IMR-90 (cell line): ENCODE data around the gene SLC44A1. TPM values are rescaled to one million over a fixed set of nuclear protein-coding genes. Genes with fewer than 3 reads are reported as not detected.

Source experiments
- ATAC-seq: fragments of 200-7000 bp; cut with Tn5 transposase; 2 replicates; pipeline ENCODE4 v1.9.1; 2020; ENCODE audit warnings: low read depth, mild to moderate bottlenecking, moderate library complexity
- BruUV-seq: library from RNA; stranded (reverse); fragments of 400-500 nt; replicated peaks from 2 replicates; lab custom pipeline; 2021; lab: Mats Ljungman, UMichigan
- CTCF ChIA-PET: fragments of 300-600 bp; formaldehyde crosslinking; extraction: SDS; loops from one replicate; lab custom pipeline; 2021; ENCODE audit warnings: antibody characterized with exemption; lab: Yijun Ruan, JAX
- POLR2A ChIA-PET: fragments of 300-600 bp; sonication (Branson Sonifier 250); formaldehyde crosslinking; loops from one replicate; lab custom pipeline; 2022; ENCODE audit warnings: antibody characterized with exemption; ENCODE audit not compliant: unreplicated experiment; lab: Charles Lee
- DNase-seq: peaks from one replicate; pipeline ENCODE4 v3.0.0; 2013
- H2AFZ ChIP-seq: replicated peaks from 2 replicates; pipeline ENCODE3; 2013; ENCODE audit warnings: low read length, mild to moderate bottlenecking; ENCODE audit not compliant: poor library complexity
- H2AK5ac ChIP-seq: 2 replicates; pipeline ENCODE4 v1.6.1; 2013; ENCODE audit warnings: low read depth, low read length, inconsistent platforms
- H2AK9ac ChIP-seq: replicated peaks from 2 replicates; pipeline ENCODE3; 2013; ENCODE audit warnings: mild to moderate bottlenecking, low read depth, low read length, moderate library complexity; ENCODE audit not compliant: poor library complexity
- H2BK120ac ChIP-seq: 2 replicates; pipeline ENCODE4 v1.6.1; 2013; ENCODE audit warnings: low read depth, low read length, inconsistent platforms
- H2BK15ac ChIP-seq: 3 replicates; pipeline ENCODE4 v1.6.1; 2013; ENCODE audit warnings: low read depth, low read length, inconsistent platforms
- H2BK20ac ChIP-seq: 2 replicates; pipeline ENCODE4 v1.6.1; 2013; ENCODE audit warnings: low read depth, mild to moderate bottlenecking, inconsistent platforms, low read length, moderate library complexity
- H2BK5ac ChIP-seq: 2 replicates; pipeline ENCODE4 v1.6.1; 2013; ENCODE audit warnings: mild to moderate bottlenecking, low read depth, low read length, inconsistent platforms; ENCODE audit not compliant: poor library complexity, severe bottlenecking
- H3K14ac ChIP-seq: replicated peaks from 2 replicates; pipeline ENCODE4 v1.6.1; 2013; ENCODE audit warnings: low read depth, low read length, inconsistent platforms
- H3K18ac ChIP-seq: 2 replicates; pipeline ENCODE4 v1.6.1; 2013; ENCODE audit warnings: low read depth, low read length, control low read depth
- H3K23ac ChIP-seq: 2 replicates; pipeline ENCODE4 v1.6.1; 2013; ENCODE audit warnings: low read depth, low read length, inconsistent platforms
- H3K27ac ChIP-seq: 2 replicates; pipeline ENCODE4 v1.5.1; 2013; ENCODE audit warnings: mild to moderate bottlenecking, control low read depth, low read length; ENCODE audit not compliant: insufficient read depth
- H3K27me3 ChIP-seq: 2 replicates; pipeline ENCODE4 v1.6.1; 2013; ENCODE audit warnings: low read length; ENCODE audit not compliant: control insufficient read depth, insufficient read depth
- H3K36me3 ChIP-seq: 2 replicates; pipeline ENCODE4 v1.6.1; 2013; ENCODE audit warnings: low read length, mixed read lengths; ENCODE audit not compliant: control insufficient read depth, insufficient read depth
- H3K4ac ChIP-seq: 2 replicates; pipeline ENCODE4 v1.6.1; 2013; ENCODE audit warnings: low read depth, low read length, inconsistent platforms
- H3K4me1 ChIP-seq: 2 replicates; pipeline ENCODE4 v1.6.1; 2013; ENCODE audit warnings: low read length, mixed read lengths; ENCODE audit not compliant: control insufficient read depth, insufficient read depth
- H3K4me2 ChIP-seq: 2 replicates; pipeline ENCODE4 v1.6.1; 2013; ENCODE audit warnings: low read depth, mild to moderate bottlenecking, control low read depth, low read length, moderate library complexity
- H3K4me3 ChIP-seq: 2 replicates; pipeline ENCODE4 v1.5.1; 2013; ENCODE audit warnings: low read depth, mild to moderate bottlenecking, control low read depth, low read length, moderate library complexity; ENCODE audit not compliant: insufficient read depth
- H3K56ac ChIP-seq: 2 replicates; pipeline ENCODE4 v1.6.1; 2013; ENCODE audit warnings: low read length, inconsistent platforms; ENCODE audit not compliant: insufficient read depth; ENCODE audit errors: extremely low read depth
- H3K79me1 ChIP-seq, 2 experiments: 2 replicates each; pipeline ENCODE4 v1.6.1; 2013; ENCODE audit warnings: low read length in 2 of 2, inconsistent platforms in 1 of 2, low read depth in 1 of 2
- H3K9ac ChIP-seq: 2 replicates; pipeline ENCODE4 v1.6.1; 2013; ENCODE audit warnings: low read depth, low read length, control low read depth
- H3K9me1 ChIP-seq: 2 replicates; pipeline ENCODE4 v1.6.1; 2013; ENCODE audit warnings: low read length, inconsistent platforms; ENCODE audit not compliant: insufficient read depth
- H3K9me3 ChIP-seq: 2 replicates; pipeline ENCODE4 v1.6.1; 2013; ENCODE audit warnings: low read length; ENCODE audit not compliant: control insufficient read depth, insufficient read depth
- H4K20me1 ChIP-seq: 2 replicates; pipeline ENCODE4 v1.6.1; 2013; ENCODE audit warnings: low read length, inconsistent platforms; ENCODE audit not compliant: insufficient read depth
- H4K5ac ChIP-seq: 2 replicates; pipeline ENCODE4 v1.6.1; 2013; ENCODE audit warnings: mild to moderate bottlenecking, low read depth, low read length, control low read depth
- H4K8ac ChIP-seq, 2 experiments: 2 replicates each; pipeline ENCODE4 v1.6.1; 2013; ENCODE audit warnings: low read depth in 2 of 2, low read length in 2 of 2, control low read depth in 1 of 2, inconsistent platforms in 1 of 2
- H4K91ac ChIP-seq: 2 replicates; pipeline ENCODE4 v1.6.1; 2013; ENCODE audit warnings: low read depth, low read length, inconsistent platforms; ENCODE audit not compliant: insufficient read depth
- BHLHE40 ChIP-seq: fragments of 150-350 bp; IDR thresholded peaks from 2 replicates; pipeline ENCODE4 v1.6.1; 2016; ENCODE audit warnings: mild to moderate bottlenecking, low read depth, low read length
- CEBPB ChIP-seq: IDR thresholded peaks from 2 replicates; pipeline ENCODE4 v1.6.1; 2012; ENCODE audit warnings: low read depth, low read length, improper control_type of control experiment
- CHD1 ChIP-seq: IDR thresholded peaks from 2 replicates; pipeline ENCODE4 v1.6.1; 2012; ENCODE audit warnings: low read depth, low read length, improper control_type of control experiment
- ELK1 ChIP-seq: fragments of 150-350 bp; IDR thresholded peaks from 2 replicates; pipeline ENCODE4 v1.6.1; 2016; ENCODE audit warnings: low read depth, mild to moderate bottlenecking, low read length, moderate library complexity, borderline replicate concordance
- FOS ChIP-seq: fragments of 150-350 bp; IDR thresholded peaks from 2 replicates; pipeline ENCODE4 v1.6.1; 2016; ENCODE audit warnings: low read depth, low read length
- MAFK ChIP-seq: IDR thresholded peaks from 2 replicates; pipeline ENCODE4 v1.6.1; 2012; ENCODE audit warnings: low read depth, low read length, improper control_type of control experiment
- MAZ ChIP-seq: IDR thresholded peaks from 2 replicates; pipeline ENCODE4 v1.6.1; 2012; ENCODE audit warnings: low read depth, mild to moderate bottlenecking, low read length, improper control_type of control experiment, moderate library complexity, borderline replicate concordance
- MXI1 ChIP-seq: IDR thresholded peaks from 2 replicates; pipeline ENCODE4 v1.6.1; 2012; ENCODE audit warnings: low read depth, mild to moderate bottlenecking, low read length, moderate library complexity, borderline replicate concordance
- NFE2L2 ChIP-seq: fragments of 150-350 bp; IDR thresholded peaks from 2 replicates; pipeline ENCODE4 v1.6.1; 2016; ENCODE audit warnings: low read depth, mild to moderate bottlenecking, low read length
- POLR2A ChIP-seq: IDR thresholded peaks from 2 replicates; pipeline ENCODE4 v1.6.1; 2012; ENCODE audit warnings: mild to moderate bottlenecking, low read depth, low read length
- RAD21 ChIP-seq: IDR thresholded peaks from 2 replicates; pipeline ENCODE4 v1.6.1; 2012; ENCODE audit warnings: low read length, improper control_type of control experiment
- RCOR1 ChIP-seq: IDR thresholded peaks from 2 replicates; pipeline ENCODE4 v1.6.1; 2012; ENCODE audit warnings: mild to moderate bottlenecking, low read length, improper control_type of control experiment; ENCODE audit not compliant: insufficient replicate concordance
- RFX5 ChIP-seq: IDR thresholded peaks from 2 replicates; pipeline ENCODE4 v1.8.0; 2012; ENCODE audit warnings: low read depth, mild to moderate bottlenecking, low read length, moderate library complexity
- SMC3 ChIP-seq: fragments of 150-350 bp; IDR thresholded peaks from 2 replicates; pipeline ENCODE4 v1.6.1; 2016; ENCODE audit warnings: low read depth, mild to moderate bottlenecking, antibody characterized with exemption, low read length, moderate library complexity
- dilution Hi-C: fragments of 300-500 bp; cut with HindIII; formaldehyde crosslinking; loops from one replicate; pipeline ENCODE4 v1.14.3; 2018; ENCODE audit warnings: low sequenced_read_pairs; ENCODE audit not compliant: unreplicated experiment
- in situ Hi-C: fragments of 300-500 bp; cut with MboI; formaldehyde crosslinking; loops from 3 replicates; pipeline ENCODE4 v1.14.3; 2019; ENCODE audit warnings: low sequenced_read_pairs, inconsistent platforms, mixed read lengths
- intact Hi-C: fragments of 100-400 bp; cut with micrococcal nuclease; formaldehyde crosslinking; loops from 2 replicates; pipeline ENCODE4 v1.10.0; 2022
- polyA plus RNA-seq, 3 experiments: library from polyadenylated mRNA; depleted of rRNA; stranded (reverse); fragments of >200 nt; gene quantifications; 2 replicates each; pipeline ENCODE4 v1.2.3, GENCODE V29; 2012; ENCODE audit warnings: low replicate concordance in 1 of 3
- total RNA-seq: library from RNA; depleted of rRNA; stranded (reverse); fragments of >200 nt; gene quantifications from 2 replicates; pipeline ENCODE4 v1.2.3, GENCODE V29; 2012
- TF ChIP-seq, protein P1 (sequence below): fragments of 150-350 bp; IDR thresholded peaks from 2 replicates; pipeline ENCODE4 v1.6.1; 2017; ENCODE audit warnings: mild to moderate bottlenecking, antibody characterized with exemption, low read length, low read depth
- TF ChIP-seq, protein P2 (sequence below): conservative IDR thresholded peaks from 2 replicates; pipeline ENCODE4 v1.5.1; 2012; ENCODE audit warnings: mild to moderate bottlenecking, low read depth, low read length, improper control_type of control experiment

The SLC44A1 gene
- total and polyA plus RNA-seq, 2 of the 4 experiments (the other 2 are of a cell fraction) = 5.2 to 21.7 TPM

DNA sequence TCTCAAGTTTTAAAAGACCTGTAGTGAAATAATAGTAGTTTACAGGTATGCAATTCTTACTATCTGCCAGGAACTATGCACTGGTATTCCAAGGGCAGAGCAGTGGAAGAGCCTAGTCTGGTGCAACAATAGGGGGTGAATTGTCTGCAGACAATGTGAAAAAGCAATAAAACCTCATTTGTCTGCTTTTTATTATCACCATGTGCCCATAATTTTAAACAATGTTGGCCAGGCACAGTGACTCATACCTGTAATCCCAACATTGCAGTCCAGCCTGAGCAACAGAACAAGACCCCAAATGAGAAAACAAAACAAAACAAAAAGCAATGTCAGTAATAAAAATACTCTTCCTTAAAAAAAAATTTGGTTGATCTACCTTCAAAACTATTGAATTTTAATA lies 12.2 kb upstream of the SLC44A1 start:
- Histone ChIP-seq H4K8ac (no peak overlapping the region), H3K9ac (no peak overlapping the region), H3K23ac (no peak overlapping the region), H3K18ac (no peak overlapping the region), H2AK9ac (no peak overlapping the region), H3K27ac (no peak overlapping the region), H2AK5ac (no peak overlapping the region), H3K9me3 (no peaks in the 10 kb centered on the region), H3K36me3 (no peaks in the 10 kb centered on the region), H3K79me1 (no peaks in the 10 kb centered on the region), H2BK20ac (no peak overlapping the region), H3K14ac (no peak overlapping the region), H3K4me1 (no peaks in the 10 kb centered on the region), H4K5ac (no peak overlapping the region), H2BK15ac (no peak overlapping the region), H3K27me3 (no peaks in the 10 kb centered on the region), H3K4ac (no peak overlapping the region), H2AFZ (no peak overlapping the region), H4K20me1 (no peaks in the 10 kb centered on the region), H3K4me2 (no peak overlapping the region), H3K9me1 (no peaks in the 10 kb centered on the region), H2BK5ac (no peak overlapping the region), H3K56ac (no peak overlapping the region), H4K91ac (no peak overlapping the region), H2BK120ac (no peak overlapping the region), H3K4me3 (no peak overlapping the region)
- BruUV-seq = no TSS peak
- in situ Hi-C loops (no loop called here), dilution Hi-C loops (no loop called here), intact Hi-C loops (no loop called here)
- TF ChIP-seq MAZ (no peak), CEBPB (no peak), ELK1 (no peak), RFX5 (no peak), RCOR1 (no peak), MXI1 (no peak), MAFK (no peak), SMC3 (no peak), POLR2A (no peak), NFE2L2 (no peak), CHD1 (no peak), FOS (no peak), BHLHE40 (no peak), RAD21 (no peak)
- TF ChIP-seq, protein P1, sequence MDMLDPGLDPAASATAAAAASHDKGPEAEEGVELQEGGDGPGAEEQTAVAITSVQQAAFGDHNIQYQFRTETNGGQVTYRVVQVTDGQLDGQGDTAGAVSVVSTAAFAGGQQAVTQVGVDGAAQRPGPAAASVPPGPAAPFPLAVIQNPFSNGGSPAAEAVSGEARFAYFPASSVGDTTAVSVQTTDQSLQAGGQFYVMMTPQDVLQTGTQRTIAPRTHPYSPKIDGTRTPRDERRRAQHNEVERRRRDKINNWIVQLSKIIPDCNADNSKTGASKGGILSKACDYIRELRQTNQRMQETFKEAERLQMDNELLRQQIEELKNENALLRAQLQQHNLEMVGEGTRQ = no peak
- TF ChIP-seq, protein P2, sequence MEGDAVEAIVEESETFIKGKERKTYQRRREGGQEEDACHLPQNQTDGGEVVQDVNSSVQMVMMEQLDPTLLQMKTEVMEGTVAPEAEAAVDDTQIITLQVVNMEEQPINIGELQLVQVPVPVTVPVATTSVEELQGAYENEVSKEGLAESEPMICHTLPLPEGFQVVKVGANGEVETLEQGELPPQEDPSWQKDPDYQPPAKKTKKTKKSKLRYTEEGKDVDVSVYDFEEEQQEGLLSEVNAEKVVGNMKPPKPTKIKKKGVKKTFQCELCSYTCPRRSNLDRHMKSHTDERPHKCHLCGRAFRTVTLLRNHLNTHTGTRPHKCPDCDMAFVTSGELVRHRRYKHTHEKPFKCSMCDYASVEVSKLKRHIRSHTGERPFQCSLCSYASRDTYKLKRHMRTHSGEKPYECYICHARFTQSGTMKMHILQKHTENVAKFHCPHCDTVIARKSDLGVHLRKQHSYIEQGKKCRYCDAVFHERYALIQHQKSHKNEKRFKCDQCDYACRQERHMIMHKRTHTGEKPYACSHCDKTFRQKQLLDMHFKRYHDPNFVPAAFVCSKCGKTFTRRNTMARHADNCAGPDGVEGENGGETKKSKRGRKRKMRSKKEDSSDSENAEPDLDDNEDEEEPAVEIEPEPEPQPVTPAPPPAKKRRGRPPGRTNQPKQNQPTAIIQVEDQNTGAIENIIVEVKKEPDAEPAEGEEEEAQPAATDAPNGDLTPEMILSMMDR = no peak
- ChIA-PET CTCF (no interaction called here), POLR2A (no interaction called here)
- DNase-seq (no peak), ATAC-seq (no peak)
